ENCODE results near the gene CCDC93. TPM values are rescaled to one million over a fixed set of nuclear protein-coding genes. Genes with fewer than 3 reads are reported as not detected.

Gene CCDC93
- total and polyA plus RNA-seq, 2 of the 4 experiments (the other 2 are of a cell fraction) = 8.1 to 17.2 TPM

DNA sequence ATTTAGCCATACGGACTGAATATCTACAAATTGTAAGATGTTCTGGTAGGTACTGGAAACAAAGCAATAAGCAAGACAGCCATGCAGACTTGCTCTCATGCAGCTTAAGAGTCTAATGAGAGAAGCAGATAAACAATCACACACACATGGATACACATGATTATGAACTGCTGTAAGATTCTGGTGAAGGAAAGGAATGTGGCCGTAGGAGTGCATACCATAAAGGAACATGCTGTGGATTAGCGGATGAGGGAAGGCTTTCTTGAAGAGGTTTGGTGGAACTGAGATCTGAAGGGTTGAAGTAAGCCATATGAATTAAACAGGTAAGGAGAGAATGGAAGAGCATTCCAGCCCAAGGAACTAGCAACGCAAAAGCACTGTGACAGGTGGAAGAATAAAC, 13.8 kb downstream of the CCDC93 start:
- intact Hi-C loops (cut with micrococcal nuclease) = loop anchor here (5.0 kb wide), 2 partner anchors 43 to 58 kb away; no protein-coding TSS in a partner anchor
- ChIA-PET POLR2A (ENCODE audit: unreplicated experiment) (no interaction called here), CTCF (no interaction called here)
- dilution Hi-C loops (cut with HindIII; ENCODE audit: low sequenced_read_pairs, unreplicated experiment) = no loop called here
- TF ChIP-seq POLR2A (IDR thresholded peaks at IDR 0.05; ENCODE audit: low read depth, low read length) (no peak), MAFK (IDR thresholded peaks at IDR 0.05; ENCODE audit: low read depth, low read length) (no peak), MAZ (IDR thresholded peaks at IDR 0.05; ENCODE audit: borderline replicate concordance, low read depth, low read length) (no peak), MXI1 (IDR thresholded peaks at IDR 0.05; ENCODE audit: borderline replicate concordance, low read depth, low read length) (no peak), CEBPB (IDR thresholded peaks at IDR 0.05; ENCODE audit: low read depth, low read length) (no peak), RCOR1 (IDR thresholded peaks at IDR 0.05; ENCODE audit: insufficient replicate concordance, low read length) (no peak), NFE2L2 (IDR thresholded peaks at IDR 0.05; ENCODE audit: low read depth, low read length) (no peak)
- TF ChIP-seq, protein P1, sequence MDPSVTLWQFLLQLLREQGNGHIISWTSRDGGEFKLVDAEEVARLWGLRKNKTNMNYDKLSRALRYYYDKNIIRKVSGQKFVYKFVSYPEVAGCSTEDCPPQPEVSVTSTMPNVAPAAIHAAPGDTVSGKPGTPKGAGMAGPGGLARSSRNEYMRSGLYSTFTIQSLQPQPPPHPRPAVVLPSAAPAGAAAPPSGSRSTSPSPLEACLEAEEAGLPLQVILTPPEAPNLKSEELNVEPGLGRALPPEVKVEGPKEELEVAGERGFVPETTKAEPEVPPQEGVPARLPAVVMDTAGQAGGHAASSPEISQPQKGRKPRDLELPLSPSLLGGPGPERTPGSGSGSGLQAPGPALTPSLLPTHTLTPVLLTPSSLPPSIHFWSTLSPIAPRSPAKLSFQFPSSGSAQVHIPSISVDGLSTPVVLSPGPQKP (IDR thresholded peaks at IDR 0.05; ENCODE audit: borderline replicate concordance, low read depth, low read length) = no peak
- ATAC-seq (ENCODE audit: low read depth) (no peak), DNase-seq (no peak)
- Histone ChIP-seq H2AK5ac (ENCODE audit: low read depth, low read length) (no peak overlapping the region), H4K20me1 (ENCODE audit: insufficient read depth, low read length) (peaks cover 4% of the 10 kb centered on the region; the same call in 1 of the 2 replicates), H2AFZ (replicated peaks; ENCODE audit: low read length, poor library complexity) (no peak overlapping the region), H3K36me3 (ENCODE audit: control insufficient read depth, insufficient read depth, low read length) (peaks cover 42% of the 10 kb centered on the region), H3K9ac (ENCODE audit: low read depth, low read length) (no peak overlapping the region), H3K27me3 (ENCODE audit: control insufficient read depth, insufficient read depth, low read length) (no peaks in the 10 kb centered on the region), H3K4me3 (ENCODE audit: insufficient read depth, low read depth, low read length) (no peak overlapping the region), H2AK9ac (replicated peaks; ENCODE audit: low read depth, low read length, poor library complexity) (no peak overlapping the region), H3K4me1 (ENCODE audit: control insufficient read depth, insufficient read depth, low read length) (no peaks in the 10 kb centered on the region), H4K8ac (ENCODE audit: low read depth in 2 of 2, low read length in 2 of 2) (no peak overlapping the region), H3K4me2 (ENCODE audit: low read depth, low read length) (no peak overlapping the region), H2BK20ac (ENCODE audit: low read depth, low read length) (no peak overlapping the region), H2BK120ac (ENCODE audit: low read depth, low read length) (no peak overlapping the region), H3K27ac (ENCODE audit: insufficient read depth, low read length) (no peak overlapping the region), H3K4ac (ENCODE audit: low read depth, low read length) (no peak overlapping the region), H3K9me3 (ENCODE audit: control insufficient read depth, insufficient read depth, low read length) (no peaks in the 10 kb centered on the region), H3K56ac (ENCODE audit: extremely low read depth, insufficient read depth, low read length) (no peak overlapping the region), H4K91ac (ENCODE audit: insufficient read depth, low read depth, low read length) (no peak overlapping the region), H2BK5ac (ENCODE audit: low read depth, low read length, poor library complexity, severe bottlenecking) (no peak overlapping the region), H3K14ac (replicated peaks; ENCODE audit: low read depth, low read length) (no peak overlapping the region), H3K18ac (ENCODE audit: low read depth, low read length) (no peak overlapping the region), H3K9me1 (ENCODE audit: insufficient read depth, low read length) (no peaks in the 10 kb centered on the region), H3K23ac (ENCODE audit: low read depth, low read length) (no peak overlapping the region), H3K79me1 (ENCODE audit: low read depth in 1 of 2, low read length in 2 of 2) (peaks cover 0 to 9% of the 10 kb centered on the region in 2 experiments; a peak in 3 of 4 replicates), H4K5ac (ENCODE audit: low read depth, low read length) (no peak overlapping the region), H2BK15ac (ENCODE audit: low read depth, low read length) (no peak overlapping the region)
- no TSS peak for BruUV-seq (replicated peaks)
- 83% methylated on average over 2 of the region's 4 CpGs; no CpG with 5 or more reads in 1 of the 2 experiments for WGBS, 2 experiments (ENCODE audit: extremely low coverage in 2 of 2, insufficient read length in 1 of 2)
- in situ Hi-C loops (cut with MboI; ENCODE audit: low sequenced_read_pairs) = loop anchor here (5.0 kb wide), 2 partner anchors 58 to 168 kb away; no protein-coding TSS in a partner anchor

All from IMR-90 (cell line).